Measurements from ENCODE around the gene PCDH19. TPM values are rescaled to one million over a fixed set of nuclear protein-coding genes. Genes with fewer than 3 reads are reported as not detected.

PCDH19 gene
- total and polyA plus RNA-seq, 2 of the 13 experiments (the other 11 are each of a cell fraction or from before 2014, with no cell fraction given), result 0.02 to 0.09 TPM

GRCh38 chrX:100289066-100289558 lies 121.0 kb downstream of the PCDH19 start (continued):
- TF ChIP-seq CENPX (CRISPR knock-in tag; IDR thresholded peaks at IDR 0.05), result no peak
- TF ChIP-seq ZNF343 (CRISPR knock-in tag; IDR thresholded peaks at IDR 0.05), result no peak
- no peak for TF ChIP-seq MLLT10 (CRISPR knock-in tag; IDR thresholded peaks at IDR 0.05)
- no peak for TF ChIP-seq TARDBP (CRISPR knock-in tag; IDR thresholded peaks at IDR 0.05)

- in situ Hi-C loops (cut with HindIII; ENCODE audit: extremely low pct_ligation_motif_present, low pct_unique_long_range_greater_than_20kb) (no loop called here), intact Hi-C loops (cut with micrococcal nuclease; ENCODE audit: unreplicated experiment) (no loop called here)
- DNase-seq (ENCODE audit: low spot score) (no peak), ATAC-seq (no peak), FAIRE-seq (no peak)
- Histone ChIP-seq H3K9me3 (ENCODE audit: low read length) (no peaks in the 10 kb centered on the region), H3K79me2 (ENCODE audit: insufficient read depth, low read length) (no peaks in the 10 kb centered on the region), H4K20me1 (ENCODE audit: insufficient read depth, low read length) (no peaks in the 10 kb centered on the region), H3K36me3 (replicated peaks in 1 of 2; ENCODE audit: control insufficient read depth in 1 of 2, insufficient read depth in 2 of 2, low read length in 2 of 2) (no peaks in the 10 kb centered on the region), H3K4me2 (ENCODE audit: low read depth, low read length) (no peak overlapping the region), H3K4me1 (ENCODE audit: insufficient read depth, low read length) (no peaks in the 10 kb centered on the region), H2AFZ (ENCODE audit: low read length) (no peak overlapping the region), H3K27ac (ENCODE audit: extremely low read length, insufficient read depth, low read length) (no peak overlapping the region), H3K27me3 (ENCODE audit: control insufficient read depth in 1 of 2, insufficient read depth in 2 of 2, low read length in 2 of 2) (no peaks in the 10 kb centered on the region), H3K9ac (ENCODE audit: insufficient read depth, low read depth, low read length) (no peak overlapping the region), H3K4me3 (replicated peaks in 1 of 3; ENCODE audit: insufficient read depth in 1 of 3, low read depth in 2 of 3, low read length in 3 of 3) (no peak overlapping the region)
- CTCF ChIA-PET (ENCODE audit: low intra/inter-chr PET ratio, low total read pairs), result no interaction called here
- POLR2A ChIA-PET, result no interaction called here
- BruUV-seq (replicated peaks), result no TSS peak
- no peak for TF ChIP-seq SYNCRIP (IDR thresholded peaks at IDR 0.05; ENCODE audit: insufficient read depth, low read depth, low read length)
- TF ChIP-seq ZNF512 (CRISPR knock-in tag; IDR thresholded peaks at IDR 0.05), result no peak
- TF ChIP-seq XBP1 (CRISPR knock-in tag; IDR thresholded peaks at IDR 0.05), result no peak
- no peak for TF ChIP-seq ZNF234 (CRISPR knock-in tag; conservative IDR thresholded peaks at IDR 0.05)
- TF ChIP-seq ZNF792 (CRISPR knock-in tag; IDR thresholded peaks at IDR 0.05), result no peak
- TF ChIP-seq ZSCAN22 (CRISPR knock-in tag; IDR thresholded peaks at IDR 0.05), result no peak
- no peak for TF ChIP-seq RBAK (CRISPR knock-in tag; IDR thresholded peaks at IDR 0.05)
- TF ChIP-seq RFX3 (CRISPR knock-in tag; IDR thresholded peaks at IDR 0.05), result no peak
- no peak for TF ChIP-seq ZNF615 (CRISPR knock-in tag; IDR thresholded peaks at IDR 0.05; ENCODE audit: borderline replicate concordance)
- no peak for TF ChIP-seq ZNF205 (CRISPR knock-in tag; IDR thresholded peaks at IDR 0.05)
- no peak for TF ChIP-seq CCDC6 (CRISPR knock-in tag; IDR thresholded peaks at IDR 0.05)
- no peak for TF ChIP-seq ZBTB20 (CRISPR knock-in tag; IDR thresholded peaks at IDR 0.05; ENCODE audit: borderline replicate concordance, low read depth)
- TF ChIP-seq PAXIP1 (CRISPR knock-in tag; conservative IDR thresholded peaks at IDR 0.05), result no peak
- TF ChIP-seq ZNF10 (CRISPR knock-in tag; IDR thresholded peaks at IDR 0.05; ENCODE audit: borderline replicate concordance, low read depth), result no peak
- no peak for TF ChIP-seq MAZ (IDR thresholded peaks at IDR 0.05; ENCODE audit: borderline replicate concordance, low read depth, low read length)
- TF ChIP-seq MAZ (CRISPR knock-in tag; IDR thresholded peaks at IDR 0.05; ENCODE audit: low read depth), result no peak
- no peak for TF ChIP-seq MYC (CRISPR knock-in tag; IDR thresholded peaks at IDR 0.05; ENCODE audit: borderline replicate concordance)
- TF ChIP-seq SP4 (CRISPR knock-in tag; IDR thresholded peaks at IDR 0.05), result no peak
- WGBS (ENCODE audit: low lambda C conversion rate), result 79% methylated on average over 1 of the region's 1 CpG
Measured at GRCh38 chrX:100277231-100277630, 132.8 kb downstream of the PCDH19 start.
